OCI-LY3 (cell line): ENCODE data around the gene ALDH3A1.

Source experiments
- CTCF ChIP-seq: fragments of 200-600, 300-600 bp; sonication (generic); IDR thresholded peaks from 2 replicates; pipeline ENCODE4 v1.5.1; 2014; ENCODE audit warnings: antibody characterized with exemption, low read length, low read depth
- EZH2phosphoT487 ChIP-seq: fragments of 200-600 bp; shearing (Covaris generic); IDR thresholded peaks from 2 replicates; pipeline ENCODE4 v1.6.1; 2018; ENCODE audit warnings: antibody characterized with exemption, mixed run types, low read depth

DNA sequence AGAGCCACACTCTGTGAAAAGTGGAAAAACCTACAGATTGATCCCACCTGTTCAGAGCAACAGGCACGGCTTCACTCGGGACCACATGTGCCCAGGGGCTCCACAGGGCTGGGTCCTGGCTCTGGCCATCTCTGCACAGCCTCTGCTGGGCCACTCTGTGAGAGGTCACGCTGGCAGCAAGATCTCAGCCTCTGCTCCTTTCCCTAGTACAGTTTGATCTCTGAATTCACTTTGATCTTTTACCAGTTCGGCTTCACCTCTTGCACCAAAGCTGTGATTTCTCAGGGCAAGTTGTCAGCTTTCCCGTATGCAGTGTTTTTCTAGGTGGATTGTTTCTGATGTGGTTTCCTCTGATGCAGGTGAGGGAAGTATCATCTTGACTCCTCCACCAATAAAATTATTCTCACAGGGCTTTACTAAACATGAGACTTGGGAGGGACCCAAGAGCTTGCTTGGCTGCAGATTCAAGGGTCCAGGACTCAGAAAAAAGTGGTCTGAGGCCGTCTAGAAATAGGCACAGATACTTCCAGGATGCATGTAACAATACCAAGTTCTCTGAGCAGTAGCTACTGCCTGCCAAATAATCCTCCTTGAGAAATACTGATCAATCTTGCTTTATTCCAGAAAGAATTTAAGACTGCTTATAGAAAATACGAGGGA, 24.0 kb upstream of the ALDH3A1 start:
- TF ChIP-seq CTCF (no peak), EZH2phosphoT487 (no peak)
